SIG-M5 treated with dmso at 0.1 percent for 504 hours (cell line): ENCODE data around the gene GABRG3.

Source experiments
- DNase-seq: peaks from one replicate; lab custom pipeline; 2025; ENCODE audit not compliant: unreplicated experiment; lab: John Stamatoyannopoulos, UW

Gene GABRG3

DNA sequence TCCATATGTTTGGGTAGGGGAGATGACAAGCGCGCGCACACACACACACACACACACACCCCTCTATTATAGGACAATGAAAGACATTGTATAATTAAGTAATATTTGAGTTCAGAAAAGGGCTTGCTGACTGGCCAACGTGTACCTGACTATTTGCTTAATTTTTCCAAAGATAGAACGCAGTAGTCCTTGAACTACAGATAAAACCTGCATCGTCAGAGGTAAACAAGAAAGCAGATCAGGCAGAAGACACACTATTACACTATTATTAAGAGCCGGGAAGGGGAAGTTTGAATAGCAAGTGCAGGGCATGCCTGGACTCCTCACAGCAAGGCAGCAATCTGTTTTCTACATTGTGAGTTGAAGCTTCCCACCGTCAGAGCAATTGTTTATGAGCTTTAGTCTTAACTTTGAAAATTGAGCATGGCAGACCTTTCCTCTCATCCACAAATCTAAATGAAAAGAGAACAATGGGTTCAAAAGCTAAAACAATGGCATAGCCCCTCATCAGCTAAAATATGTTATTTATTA is 427.7 kb downstream of the GABRG3 start:
- DNase-seq = no peak

- DNase-seq = no peak
Observed at GRCh38 chr15:27399241-27399640, 428.3 kb downstream of the GABRG3 start.

DNA sequence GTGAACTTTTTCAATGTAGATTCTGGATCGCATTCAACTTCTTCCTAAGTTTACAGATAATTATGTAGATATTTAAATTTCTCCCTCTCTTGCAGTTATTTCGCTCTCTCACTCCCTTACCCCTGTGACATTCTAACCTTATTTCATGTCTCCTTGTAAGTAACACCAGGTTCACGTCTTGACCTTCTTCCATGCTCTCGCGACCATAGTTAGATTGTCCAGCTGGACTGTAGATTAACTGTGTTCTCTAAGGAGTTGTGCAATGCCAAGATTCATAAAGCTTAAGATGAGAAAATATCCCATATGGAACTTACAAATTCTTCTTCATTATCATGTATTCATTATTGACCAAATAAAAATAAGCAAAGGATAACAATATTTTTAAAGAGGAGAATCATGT is 430.5 kb downstream of the GABRG3 start:
- no peak for DNase-seq

DNA sequence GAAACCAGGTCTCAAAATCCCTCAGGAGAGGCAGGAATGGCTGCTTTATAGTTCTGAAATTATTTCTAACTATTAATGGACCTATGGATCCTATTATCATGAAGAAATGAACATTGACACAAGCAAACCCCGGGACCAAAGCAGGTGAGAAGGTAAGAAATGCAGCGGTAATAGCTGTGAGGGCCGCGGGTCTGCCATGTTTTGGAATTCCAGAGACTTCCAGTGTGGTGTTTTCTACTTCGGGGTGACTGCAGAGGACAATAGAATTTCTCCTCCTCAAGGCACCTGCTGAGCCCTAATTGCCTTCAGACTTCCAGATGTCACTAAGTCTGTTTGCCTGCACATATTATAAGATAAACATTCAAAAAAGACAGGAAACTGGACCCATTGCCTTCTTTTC is 437.4 kb downstream of the GABRG3 start:
- DNase-seq = no peak

DNA sequence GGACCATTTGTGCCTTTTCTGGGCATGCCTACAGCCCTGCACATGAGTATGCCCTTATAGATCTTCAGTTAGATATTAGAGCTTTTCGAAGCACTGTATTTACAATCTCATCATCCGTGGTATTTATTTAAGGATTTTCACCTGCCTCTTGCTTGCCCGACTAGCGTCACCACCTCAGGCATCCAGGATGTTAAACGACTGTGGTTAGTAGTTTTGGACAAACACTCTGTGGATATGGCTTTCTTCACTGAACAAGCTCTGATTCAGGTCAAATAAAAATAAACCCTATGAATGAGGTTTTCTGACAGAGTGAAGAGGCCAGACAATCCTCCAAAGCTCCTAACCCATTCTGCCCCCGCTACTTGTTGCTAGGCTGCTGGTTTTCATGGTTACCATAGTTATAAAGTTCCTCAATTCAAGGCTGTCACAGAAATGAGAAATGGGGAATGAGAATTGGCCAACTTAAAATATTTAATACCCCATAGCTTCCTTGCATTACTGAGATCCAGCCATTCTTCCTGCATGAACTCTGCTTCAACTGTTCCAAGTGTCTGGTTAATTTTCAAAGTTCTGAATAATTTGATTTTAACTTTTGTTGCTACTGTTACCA is 440.1 kb downstream of the GABRG3 start:
- DNase-seq = no peak

DNA sequence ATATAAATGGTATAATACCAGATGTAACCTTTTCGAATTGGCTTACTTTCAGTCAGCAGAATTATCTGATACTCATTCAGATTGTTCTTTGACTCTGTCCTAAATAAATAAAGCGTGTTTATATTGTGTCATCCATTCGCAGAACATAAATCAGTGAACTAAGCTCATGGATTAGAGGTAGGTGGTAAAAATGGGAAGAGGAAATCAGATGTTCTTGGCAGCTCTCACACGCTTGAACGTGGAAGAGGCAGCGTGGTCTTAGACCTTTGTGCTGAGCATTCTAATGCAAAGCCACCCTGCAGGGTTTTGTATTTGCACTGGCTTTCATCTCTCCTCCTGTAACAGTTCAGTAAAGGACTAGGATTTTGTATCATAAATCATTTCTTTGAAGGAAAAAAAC is 441.4 kb downstream of the GABRG3 start:
- no peak for DNase-seq

DNA sequence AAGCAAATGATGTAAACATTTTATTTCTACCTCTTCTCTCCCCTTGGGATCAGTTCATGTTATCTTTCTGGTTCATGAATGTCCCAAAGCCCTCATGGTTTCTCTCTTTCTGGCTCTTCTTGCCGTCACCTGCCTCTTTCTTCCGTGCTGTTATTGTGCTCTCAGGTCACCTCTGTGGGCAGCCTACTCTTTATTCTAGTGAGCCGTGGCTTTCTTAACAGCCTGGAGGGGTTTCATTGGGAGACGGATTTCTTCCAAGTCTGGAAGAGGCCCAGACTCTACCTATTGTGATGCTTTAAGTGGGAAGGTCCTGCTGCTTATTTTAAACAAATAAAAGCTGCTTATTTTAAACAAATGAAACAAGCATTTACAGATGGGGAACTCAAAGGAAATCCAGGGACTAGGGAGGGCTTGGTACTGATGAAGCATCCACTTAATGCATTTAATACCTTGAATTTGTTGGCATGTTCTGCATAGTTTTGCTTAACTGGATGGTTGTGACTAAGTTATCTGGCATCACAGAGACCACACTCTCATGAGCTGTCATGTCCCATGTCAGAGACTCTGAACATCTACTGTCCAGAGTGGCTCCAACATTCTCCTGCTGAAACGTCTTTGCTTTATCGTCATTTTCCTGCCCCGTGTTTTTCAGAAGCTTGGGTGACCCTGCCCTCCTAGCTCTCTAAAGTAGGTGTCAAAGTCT is 443.3 kb downstream of the GABRG3 start:
- DNase-seq = no peak

- no peak for DNase-seq
Observed at GRCh38 chr15:27418726-27419125, 447.7 kb downstream of the GABRG3 start.

DNA sequence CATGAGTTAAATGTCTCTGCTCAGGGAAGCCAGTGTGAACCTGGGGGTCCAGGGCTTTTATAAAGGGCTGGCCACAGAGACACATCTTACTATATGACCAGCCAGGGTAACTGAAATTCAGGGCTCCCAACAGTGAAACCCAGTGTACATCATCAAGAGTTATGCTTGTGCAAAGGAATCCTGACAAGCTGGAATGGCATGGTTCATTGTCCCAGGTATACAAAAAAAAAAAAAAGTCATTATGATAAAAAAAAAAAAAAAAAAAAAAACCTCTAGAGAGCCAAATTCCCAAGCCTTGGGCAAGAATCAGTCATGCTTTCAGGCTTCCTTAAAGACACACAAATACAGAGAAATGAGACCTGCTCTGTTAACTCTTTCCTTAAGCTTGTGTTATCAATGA is 452.0 kb downstream of the GABRG3 start:
- DNase-seq = no peak

DNA sequence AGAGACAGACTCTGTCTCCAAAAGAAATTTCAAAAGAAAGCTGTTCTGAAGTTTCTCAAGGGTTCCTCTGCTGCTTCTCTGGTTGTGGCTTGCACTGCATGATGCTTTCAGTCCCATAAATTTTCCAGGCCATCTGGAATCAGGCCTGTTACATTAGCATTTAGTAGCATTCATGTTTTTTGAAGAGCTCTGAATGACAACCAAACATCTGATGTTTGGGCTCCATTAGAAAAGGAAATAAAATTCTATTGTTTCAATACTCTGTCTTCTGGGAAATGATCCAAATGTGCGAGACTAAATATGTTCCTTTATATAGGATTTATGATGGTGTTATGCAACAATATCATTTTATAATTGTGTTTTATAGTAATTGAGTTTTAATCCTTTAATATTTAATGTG is 455.8 kb downstream of the GABRG3 start:
- DNase-seq = no peak

DNA sequence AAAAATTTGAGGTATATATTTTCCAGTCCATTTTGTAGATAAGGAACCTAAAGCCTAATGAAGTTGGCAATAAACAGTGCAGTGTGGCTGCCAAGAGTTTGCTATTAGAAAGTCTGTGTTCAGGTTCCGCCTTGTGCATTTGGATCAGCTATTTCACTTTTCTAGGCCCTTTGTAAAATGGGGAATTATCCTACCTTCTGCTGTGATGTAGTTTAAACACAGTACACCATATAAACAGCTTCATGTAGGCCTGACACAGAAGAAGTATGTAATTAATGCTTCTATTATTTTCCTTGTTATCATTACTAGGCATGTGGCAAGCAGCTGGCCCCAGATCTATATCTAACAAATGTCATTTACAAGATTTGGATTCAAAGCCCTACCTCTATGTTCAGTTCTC is 456.3 kb downstream of the GABRG3 start:
- DNase-seq = no peak

DNA sequence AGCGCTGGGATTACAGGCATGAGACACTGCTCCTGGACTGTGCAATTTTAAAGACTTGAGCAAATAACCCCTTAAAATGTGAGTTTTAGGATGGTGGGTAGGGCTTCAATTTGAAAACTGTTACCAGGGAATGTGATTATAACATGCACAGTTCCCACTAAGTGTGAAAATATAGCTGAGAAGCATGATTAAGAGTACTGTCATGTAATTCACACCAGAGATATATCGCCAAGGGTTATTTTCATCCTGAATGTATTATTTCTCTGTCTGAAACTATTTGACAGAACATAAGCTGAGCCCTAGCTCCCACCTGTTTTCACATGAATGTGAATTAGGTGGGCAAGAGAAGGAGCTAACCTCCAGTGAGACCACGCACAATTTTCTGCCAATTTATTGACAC is 457.2 kb downstream of the GABRG3 start:
- DNase-seq = no peak

DNA sequence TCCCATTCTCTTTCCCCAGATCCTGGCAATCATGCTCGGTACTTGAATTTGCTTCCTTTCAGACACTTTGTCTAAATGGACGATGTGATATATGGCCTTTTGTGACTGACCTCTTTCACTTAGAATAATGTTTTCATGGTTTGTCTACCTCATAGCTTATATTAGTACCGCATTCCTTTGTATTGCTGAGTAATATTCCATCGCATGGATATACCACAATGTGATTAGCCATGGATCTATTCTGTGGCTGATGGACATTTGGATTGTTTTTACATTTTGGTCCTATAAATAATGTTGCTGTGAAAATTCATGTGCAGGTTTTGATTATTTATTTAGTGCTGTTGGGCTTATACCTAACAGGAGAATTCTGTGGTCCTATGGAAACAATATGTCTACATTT is 458.6 kb downstream of the GABRG3 start:
- DNase-seq = no peak

DNA sequence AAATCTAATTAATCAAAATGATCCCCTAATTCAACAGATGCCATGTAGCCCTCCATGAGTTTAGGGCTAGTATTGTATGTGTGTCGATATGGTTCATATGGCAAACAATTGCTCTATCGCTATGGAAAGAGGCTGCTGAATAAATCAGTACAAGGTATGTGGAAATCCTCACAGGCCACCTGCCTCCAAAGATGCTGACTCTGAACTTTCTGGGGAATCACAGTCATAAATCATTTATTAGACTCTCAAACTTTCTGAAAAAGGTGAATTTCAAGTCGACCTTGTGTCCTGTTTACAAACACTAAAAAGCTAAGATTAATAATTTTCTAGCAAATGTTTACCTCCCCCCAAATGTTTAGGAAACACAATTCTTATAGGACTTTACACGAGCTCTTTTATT is 462.6 kb downstream of the GABRG3 start:
- no peak for DNase-seq

DNA sequence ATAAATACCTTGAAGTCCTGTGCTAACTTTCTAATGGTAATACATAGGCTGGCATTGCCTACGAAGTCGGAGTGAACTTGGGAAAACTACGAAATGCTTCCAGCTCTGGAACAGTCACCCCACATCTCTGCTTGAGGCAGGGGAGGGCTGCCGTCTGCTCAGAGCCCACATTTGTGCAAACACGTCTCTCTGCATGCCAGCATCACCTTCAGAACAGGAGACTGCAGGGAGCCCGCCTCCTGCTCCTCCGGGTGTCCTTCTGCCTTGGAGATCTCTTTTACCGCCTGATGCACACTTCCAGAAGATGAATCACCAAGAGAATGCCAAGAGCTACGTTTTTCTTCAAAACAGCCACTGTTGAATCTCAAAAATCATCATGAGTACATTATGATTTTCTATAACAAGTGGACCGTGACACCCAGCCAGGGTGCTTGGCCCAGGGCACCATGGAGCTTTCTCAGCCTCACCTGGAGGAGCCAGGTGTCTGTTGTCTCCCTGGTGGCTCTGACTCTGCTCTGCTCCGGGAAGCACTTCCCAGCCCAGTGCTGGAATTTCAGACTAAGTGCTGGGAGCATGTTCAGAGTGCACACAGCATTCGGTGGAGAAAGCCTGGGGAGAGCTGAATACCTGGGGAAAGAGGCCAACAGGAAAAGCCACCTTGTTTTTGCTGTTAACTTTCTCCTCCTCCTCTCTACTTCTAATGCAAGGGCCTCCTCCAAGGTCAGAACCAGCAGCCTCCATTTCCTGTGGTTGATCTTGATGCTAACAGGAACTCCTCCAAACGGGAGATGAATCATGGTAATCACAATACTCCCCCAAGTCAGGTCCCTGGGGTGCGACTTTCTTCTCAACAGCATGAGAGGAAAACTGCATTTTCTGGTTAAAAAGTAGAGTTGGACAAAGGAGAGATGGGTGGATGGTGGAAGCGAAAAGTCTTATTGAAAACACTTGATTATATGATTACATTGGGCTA is 467.7 kb downstream of the GABRG3 start:
- DNase-seq = no peak

GRCh38 chr15:27441120-27441519 is 470.1 kb downstream of the GABRG3 start:
- DNase-seq = no peak

- no peak for DNase-seq
Observed at GRCh38 chr15:27448234-27448633, 477.3 kb downstream of the GABRG3 start.

DNA sequence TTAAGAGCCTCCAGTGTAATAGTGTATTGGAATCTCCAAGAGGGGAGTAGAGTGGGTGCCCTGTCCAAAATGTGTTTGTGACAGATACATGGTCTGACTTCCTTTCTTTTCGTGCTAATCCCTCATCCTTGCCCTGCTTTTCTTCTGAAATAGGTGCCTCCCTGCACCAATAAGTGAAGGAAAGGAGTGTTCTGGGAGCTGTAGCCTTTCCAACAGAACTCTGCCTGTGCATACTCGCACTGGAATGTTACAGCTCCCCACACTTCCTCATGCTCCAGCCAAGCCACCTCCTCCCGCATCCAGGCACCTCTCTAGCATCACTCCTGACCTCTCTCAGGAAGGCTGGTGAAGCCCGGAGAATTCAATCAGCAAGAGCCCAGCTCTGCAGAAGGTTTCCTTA is 478.0 kb downstream of the GABRG3 start:
- no peak for DNase-seq

DNA sequence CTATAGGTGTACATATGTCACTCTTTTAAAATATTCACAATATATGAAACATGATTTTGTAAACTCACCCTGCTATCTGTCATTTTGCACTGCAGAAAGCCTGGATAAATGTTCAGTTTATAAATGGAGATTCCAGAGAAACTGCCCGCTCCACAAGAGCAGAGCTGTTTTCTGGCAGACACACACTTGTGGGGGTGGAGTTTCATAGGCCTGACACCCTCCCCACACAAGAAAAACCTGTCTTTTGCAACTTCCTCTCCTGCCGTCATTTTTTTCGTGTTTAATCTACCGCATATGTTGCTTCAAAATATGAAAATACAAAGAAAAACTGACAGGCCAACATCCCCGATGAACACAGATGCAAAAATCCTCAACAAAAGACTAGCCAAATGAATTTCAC is 479.0 kb downstream of the GABRG3 start:
- no peak for DNase-seq

DNA sequence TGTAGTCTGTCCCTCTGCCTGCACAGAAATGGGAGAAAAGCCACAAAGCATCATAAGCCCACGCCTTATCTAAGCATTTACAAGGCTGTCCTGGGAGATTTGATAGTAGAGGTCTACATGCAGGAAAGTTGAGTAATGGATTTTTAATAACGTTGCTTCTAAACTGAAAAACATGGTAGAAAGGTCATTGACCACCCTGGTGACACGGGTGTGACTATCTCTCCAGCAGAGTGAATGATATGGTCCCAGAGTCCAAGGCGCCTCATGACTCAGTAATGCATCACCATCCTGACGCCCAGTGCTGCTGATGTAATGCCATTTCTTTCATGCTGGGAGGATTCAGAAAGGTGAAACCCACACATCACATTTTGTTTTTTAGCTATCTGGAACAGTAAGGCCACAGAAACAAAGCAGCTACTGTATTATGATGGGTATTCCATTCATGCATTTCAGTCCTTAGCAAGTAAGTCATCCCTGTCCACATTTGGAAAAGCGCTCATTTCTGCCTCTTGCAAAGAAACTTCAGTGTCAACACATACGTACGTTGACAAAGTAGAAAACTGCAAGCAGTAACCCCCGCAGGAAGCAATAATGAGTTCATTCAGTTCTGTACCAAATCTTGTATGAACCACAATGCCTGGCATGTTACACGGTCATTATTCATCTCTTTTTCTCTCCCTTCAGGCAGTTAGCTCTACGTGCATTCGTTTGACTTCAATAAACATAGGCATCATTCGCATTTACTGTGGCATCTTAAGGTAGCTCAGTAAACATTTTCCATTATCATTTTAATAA is 483.5 kb downstream of the GABRG3 start:
- DNase-seq = no peak

- DNase-seq = no peak
Observed at GRCh38 chr15:27456807-27457206, 485.8 kb downstream of the GABRG3 start.
